Measurements from ENCODE around the gene IGSF9B.

DNA sequence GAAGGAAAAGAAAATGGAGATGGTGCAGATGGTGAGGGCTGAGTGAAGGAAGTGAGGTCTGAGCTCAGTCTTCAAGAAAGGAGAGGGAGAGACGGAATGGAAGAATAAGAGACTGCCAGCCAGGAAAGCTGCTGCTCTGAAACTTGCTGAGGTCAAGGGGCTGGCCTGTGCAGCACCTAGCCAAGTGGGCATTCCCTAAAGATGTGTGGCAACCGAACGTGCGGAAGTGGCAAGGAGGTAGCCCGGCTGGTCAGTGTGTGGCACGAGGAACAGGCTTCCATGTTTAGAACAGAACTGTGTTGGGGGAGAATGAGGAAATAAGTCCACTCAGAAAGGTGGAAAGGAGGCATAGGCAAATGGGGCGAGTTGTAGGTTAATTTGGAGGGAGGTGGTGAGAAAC lies 7.6 kb upstream of the IGSF9B start:
- TF ChIP-seq YY1 (IDR thresholded peaks at IDR 0.05; ENCODE audit: low read depth) (no peak), RAD21 (IDR thresholded peaks at IDR 0.05; ENCODE audit: low read depth) (no peak), EP300 (IDR thresholded peaks at IDR 0.05; ENCODE audit: borderline replicate concordance) (no peak), NFIC (IDR thresholded peaks at IDR 0.05) (no peak), EGR1 (IDR thresholded peaks at IDR 0.05) (no peak), FOXM1 (IDR thresholded peaks at IDR 0.05; ENCODE audit: borderline replicate concordance, low read depth) (no peak), CEBPB (IDR thresholded peaks at IDR 0.05) (no peak), TCF12 (IDR thresholded peaks at IDR 0.05; ENCODE audit: low read depth) (no peak), ZBTB7A (IDR thresholded peaks at IDR 0.05; ENCODE audit: low read depth) (no peak), TEAD4 (IDR thresholded peaks at IDR 0.05) (no peak), TAF1 (IDR thresholded peaks at IDR 0.05; ENCODE audit: low read depth) (no peak)
- TF ChIP-seq, protein P1, sequence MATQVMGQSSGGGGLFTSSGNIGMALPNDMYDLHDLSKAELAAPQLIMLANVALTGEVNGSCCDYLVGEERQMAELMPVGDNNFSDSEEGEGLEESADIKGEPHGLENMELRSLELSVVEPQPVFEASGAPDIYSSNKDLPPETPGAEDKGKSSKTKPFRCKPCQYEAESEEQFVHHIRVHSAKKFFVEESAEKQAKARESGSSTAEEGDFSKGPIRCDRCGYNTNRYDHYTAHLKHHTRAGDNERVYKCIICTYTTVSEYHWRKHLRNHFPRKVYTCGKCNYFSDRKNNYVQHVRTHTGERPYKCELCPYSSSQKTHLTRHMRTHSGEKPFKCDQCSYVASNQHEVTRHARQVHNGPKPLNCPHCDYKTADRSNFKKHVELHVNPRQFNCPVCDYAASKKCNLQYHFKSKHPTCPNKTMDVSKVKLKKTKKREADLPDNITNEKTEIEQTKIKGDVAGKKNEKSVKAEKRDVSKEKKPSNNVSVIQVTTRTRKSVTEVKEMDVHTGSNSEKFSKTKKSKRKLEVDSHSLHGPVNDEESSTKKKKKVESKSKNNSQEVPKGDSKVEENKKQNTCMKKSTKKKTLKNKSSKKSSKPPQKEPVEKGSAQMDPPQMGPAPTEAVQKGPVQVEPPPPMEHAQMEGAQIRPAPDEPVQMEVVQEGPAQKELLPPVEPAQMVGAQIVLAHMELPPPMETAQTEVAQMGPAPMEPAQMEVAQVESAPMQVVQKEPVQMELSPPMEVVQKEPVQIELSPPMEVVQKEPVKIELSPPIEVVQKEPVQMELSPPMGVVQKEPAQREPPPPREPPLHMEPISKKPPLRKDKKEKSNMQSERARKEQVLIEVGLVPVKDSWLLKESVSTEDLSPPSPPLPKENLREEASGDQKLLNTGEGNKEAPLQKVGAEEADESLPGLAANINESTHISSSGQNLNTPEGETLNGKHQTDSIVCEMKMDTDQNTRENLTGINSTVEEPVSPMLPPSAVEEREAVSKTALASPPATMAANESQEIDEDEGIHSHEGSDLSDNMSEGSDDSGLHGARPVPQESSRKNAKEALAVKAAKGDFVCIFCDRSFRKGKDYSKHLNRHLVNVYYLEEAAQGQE (IDR thresholded peaks at IDR 0.05; ENCODE audit: low read depth): no peak
- TF ChIP-seq, protein P2, sequence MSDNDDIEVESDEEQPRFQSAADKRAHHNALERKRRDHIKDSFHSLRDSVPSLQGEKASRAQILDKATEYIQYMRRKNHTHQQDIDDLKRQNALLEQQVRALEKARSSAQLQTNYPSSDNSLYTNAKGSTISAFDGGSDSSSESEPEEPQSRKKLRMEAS (IDR thresholded peaks at IDR 0.05): no peak
- TF ChIP-seq, protein P3, sequence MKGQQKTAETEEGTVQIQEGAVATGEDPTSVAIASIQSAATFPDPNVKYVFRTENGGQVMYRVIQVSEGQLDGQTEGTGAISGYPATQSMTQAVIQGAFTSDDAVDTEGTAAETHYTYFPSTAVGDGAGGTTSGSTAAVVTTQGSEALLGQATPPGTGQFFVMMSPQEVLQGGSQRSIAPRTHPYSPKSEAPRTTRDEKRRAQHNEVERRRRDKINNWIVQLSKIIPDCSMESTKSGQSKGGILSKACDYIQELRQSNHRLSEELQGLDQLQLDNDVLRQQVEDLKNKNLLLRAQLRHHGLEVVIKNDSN (IDR thresholded peaks at IDR 0.05): no peak

Data from Ishikawa (cell line).